H1 (cell line): ENCODE data around the gene NODAL. TPM values are rescaled to one million over a fixed set of nuclear protein-coding genes. Genes with fewer than 3 reads are reported as not detected.

Experiments
- CTCF ChIA-PET: fragments of 300-600 bp; sonication (Branson Sonifier 250); formaldehyde crosslinking; loops from one replicate; lab custom pipeline; 2021; ENCODE audit not compliant: partially characterized antibody; lab: Charles Lee
- POLR2A ChIA-PET: fragments of 300-600 bp; sonication (Branson Sonifier 250); formaldehyde crosslinking; loops from one replicate; lab custom pipeline; 2021; ENCODE audit warnings: inconsistent platforms; ENCODE audit not compliant: partially characterized antibody; lab: Charles Lee
- DNase-seq, 2 experiments: peaks; one replicate each; pipeline versions ENCODE4 v3.0.0 to v3.0.0-alpha.2; 2010 to 2022; ENCODE audit warnings: low spot score in 2 of 2, low read depth in 1 of 2, mixed read lengths in 1 of 2
- FAIRE-seq: peaks from 2 replicates; lab custom pipeline; 2011; peaks lifted over from hg19 to GRCh38; lab: Jason Lieb, UNC
- H2AFZ ChIP-seq: 2 replicates; pipeline ENCODE4 v1.8.1; 2012; ENCODE audit warnings: low read length, inconsistent platforms
- H2AK5ac ChIP-seq: 2 replicates; pipeline ENCODE4 v1.6.1; 2013; ENCODE audit warnings: low read depth, low read length
- H2BK120ac ChIP-seq: replicated peaks from 2 replicates; pipeline ENCODE3; 2013; ENCODE audit warnings: low read depth, low read length, inconsistent platforms
- H2BK12ac ChIP-seq: 2 replicates; pipeline ENCODE4 v1.6.1; 2013; ENCODE audit warnings: low read depth, low read length
- H2BK15ac ChIP-seq: 2 replicates; pipeline ENCODE4 v1.6.1; 2013; ENCODE audit warnings: low read length
- H2BK20ac ChIP-seq: 2 replicates; pipeline ENCODE4 v1.6.1; 2013; ENCODE audit warnings: low read length
- H2BK5ac ChIP-seq: 2 replicates; pipeline ENCODE4 v1.6.1; 2013; ENCODE audit warnings: low read depth, low read length
- H3K14ac ChIP-seq: 2 replicates; pipeline ENCODE4 v1.6.1; 2013; ENCODE audit warnings: inconsistent platforms; ENCODE audit not compliant: insufficient read length
- H3K18ac ChIP-seq: 2 replicates; pipeline ENCODE4 v1.6.1; 2013; ENCODE audit warnings: low read length; ENCODE audit errors: extremely low read depth
- H3K23ac ChIP-seq: 2 replicates; pipeline ENCODE4 v1.6.1; 2013; ENCODE audit warnings: inconsistent platforms; ENCODE audit not compliant: insufficient read length
- H3K23me2 ChIP-seq: 2 replicates; pipeline ENCODE4 v1.6.1; 2013; ENCODE audit warnings: low read depth, low read length
- H3K27ac ChIP-seq: 2 replicates; pipeline ENCODE4 v1.6.1; 2011; ENCODE audit warnings: low read depth, low read length, inconsistent platforms
- H3K27me3 ChIP-seq, 4 experiments: replicated peaks in 1 of 4; 1 replicate in 1 of 4; 2 replicates in 3 of 4; pipeline versions ENCODE4 v1.6.1 to v1.8.1; 2011 to 2013; ENCODE audit warnings: low read length in 3 of 4, mild to moderate bottlenecking in 3 of 4, inconsistent platforms in 2 of 4, mixed read lengths in 2 of 4, moderate library complexity in 1 of 4; ENCODE audit not compliant: control insufficient read depth in 3 of 4, insufficient read depth in 3 of 4; ENCODE audit errors: extremely low read depth in 1 of 4
- H3K36me3 ChIP-seq, 4 experiments: 2 replicates each; pipeline versions ENCODE4 v1.6.1 to v1.8.1; 2011 to 2013; ENCODE audit warnings: mild to moderate bottlenecking in 4 of 4, low read length in 3 of 4, moderate library complexity in 2 of 4, control low read depth in 1 of 4, inconsistent platforms in 1 of 4; ENCODE audit not compliant: insufficient read depth in 4 of 4, control insufficient read depth in 2 of 4
- H3K4ac ChIP-seq: replicated peaks from 2 replicates; pipeline ENCODE3; 2013; ENCODE audit warnings: low read length, low read depth, mixed read lengths, inconsistent platforms; ENCODE audit not compliant: insufficient read length
- H3K4me1 ChIP-seq, 4 experiments: replicated peaks in 1 of 4; 1 replicate in 1 of 4; 2 replicates in 3 of 4; pipeline versions ENCODE4 v1.6.1 to v1.8.1; 2011 to 2013; ENCODE audit warnings: low read length in 3 of 4, inconsistent platforms in 2 of 4, mixed read lengths in 1 of 4; ENCODE audit not compliant: insufficient read depth in 4 of 4, control insufficient read depth in 3 of 4
- H3K4me2 ChIP-seq, 2 experiments: 2 replicates each; pipeline versions ENCODE4 v1.6.1 to v1.8.1; 2011 to 2013; ENCODE audit warnings: low read depth in 2 of 2, low read length in 2 of 2, control low read depth in 1 of 2, inconsistent platforms in 1 of 2, mild to moderate bottlenecking in 1 of 2; ENCODE audit not compliant: insufficient read depth in 1 of 2
- H3K4me3 ChIP-seq, 4 experiments: fragments of 200-600, 300-600 bp in 1 of 4; sonication (generic), shearing (Covaris generic), sonication (Bioruptor Twin) in 1 of 4; 2 replicates each; pipeline versions ENCODE4 v1.5.1 to v1.8.1; 2011 to 2016; ENCODE audit warnings: low read length in 4 of 4, low read depth in 3 of 4, control low read depth in 2 of 4, inconsistent platforms in 2 of 4, mild to moderate bottlenecking in 2 of 4, mixed read lengths in 1 of 4, moderate library complexity in 1 of 4; ENCODE audit not compliant: insufficient read depth in 2 of 4; ENCODE audit errors: extremely low read depth in 1 of 4
- H3K56ac ChIP-seq: replicated peaks from 2 replicates; pipeline ENCODE3; 2013; ENCODE audit warnings: low read depth, mild to moderate bottlenecking, mixed read lengths, low read length, inconsistent platforms; ENCODE audit not compliant: insufficient read length
- H3K79me1 ChIP-seq: 2 replicates; pipeline ENCODE4 v1.6.1; 2013; ENCODE audit warnings: low read depth, low read length, control low read depth
- H3K79me2 ChIP-seq, 2 experiments: 2 replicates each; pipeline versions ENCODE4 v1.6.1 to v1.8.1; 2012 to 2013; ENCODE audit warnings: low read length in 2 of 2, mild to moderate bottlenecking in 2 of 2, inconsistent platforms in 1 of 2; ENCODE audit not compliant: insufficient read depth in 2 of 2, control insufficient read depth in 1 of 2
- H3K9ac ChIP-seq, 4 experiments: replicated peaks in 1 of 4; 1 replicate in 1 of 4; 2 replicates in 3 of 4; pipeline versions ENCODE4 v1.6.1 to v1.8.1; 2011 to 2013; ENCODE audit warnings: low read depth in 3 of 4, low read length in 3 of 4, control low read depth in 2 of 4, mild to moderate bottlenecking in 2 of 4, moderate library complexity in 2 of 4, inconsistent platforms in 1 of 4; ENCODE audit errors: extremely low read depth in 1 of 4
- H3K9me3 ChIP-seq, 2 experiments: 2 replicates each; pipeline versions ENCODE4 v1.6.1 to v1.8.1; 2012 to 2013; ENCODE audit warnings: mild to moderate bottlenecking in 2 of 2, moderate library complexity in 2 of 2, control low read depth in 1 of 2, inconsistent platforms in 1 of 2, low read depth in 1 of 2, low read length in 1 of 2, mixed read lengths in 1 of 2; ENCODE audit not compliant: insufficient read depth in 2 of 2
- H4K20me1 ChIP-seq, 2 experiments: replicated peaks in 1 of 2; 2 replicates each; pipeline versions ENCODE3 to v1.8.1; 2011 to 2013; ENCODE audit warnings: inconsistent platforms in 2 of 2, low read length in 2 of 2, mild to moderate bottlenecking in 1 of 2; ENCODE audit not compliant: insufficient read depth in 2 of 2, control insufficient read depth in 1 of 2
- H4K5ac ChIP-seq: 2 replicates; pipeline ENCODE4 v1.6.1; 2013; ENCODE audit warnings: low read length, low read depth, mixed read lengths, inconsistent platforms; ENCODE audit not compliant: insufficient read length
- H4K8ac ChIP-seq: 2 replicates; pipeline ENCODE4 v1.8.0; 2013; ENCODE audit warnings: mild to moderate bottlenecking, moderate library complexity, low read length, inconsistent platforms; ENCODE audit not compliant: insufficient read depth; ENCODE audit errors: extremely low read depth
- H4K91ac ChIP-seq: replicated peaks from 2 replicates; pipeline ENCODE3; 2013; ENCODE audit warnings: low read length, mixed read lengths, inconsistent platforms; ENCODE audit not compliant: insufficient read length
- CBX5 ChIP-seq: fragments of 300-800, 300-1000 bp; sonication (generic); IDR thresholded peaks from 2 replicates; pipeline ENCODE4 v1.7.1; 2016; ENCODE audit warnings: antibody characterized with exemption, low read length, low read depth
- SIN3A ChIP-seq, 2 experiments: IDR thresholded peaks in 1 of 2; conservative IDR thresholded peaks in 1 of 2; 2 replicates each; pipeline ENCODE4 v1.6.1; 2011 to 2012; ENCODE audit warnings: low read length in 2 of 2, improper control_type of control experiment in 1 of 2, low read depth in 1 of 2, mild to moderate bottlenecking in 1 of 2
- WGBS, 2 experiments: shearing (Covaris generic) in 1 of 2; methylation state at CpG; one replicate each; pipeline versions ENCODE4 v1.1.6 to v1.1.7; 2013 to 2015; ENCODE audit warnings: low lambda C conversion rate in 2 of 2, mixed read lengths in 2 of 2, inconsistent platforms in 1 of 2, low coverage in 1 of 2, missing lambda C conversion rate in 1 of 2; ENCODE audit not compliant: insufficient replicate concordance in 2 of 2, insufficient coverage in 1 of 2, insufficient read length in 1 of 2; ENCODE audit errors: extremely low coverage in 1 of 2, missing lambda C conversion rate in 1 of 2; 5-methylcytosine and 5-hydroxymethylcytosine counted together
- polyA plus RNA-seq, 7 experiments: library from polyadenylated mRNA; depleted of rRNA in 3 of 7; stranded (reverse) in 5 of 7; unstranded in 2 of 7; fragments of >200 nt in 5 of 7; fragments of 200-250 nt in 2 of 7; gene quantifications; 1 replicate in 5 of 7; 2 replicates in 1 of 7; 4 replicates in 1 of 7; pipeline versions ENCODE4 v1.2.1 to v1.2.3, GENCODE V29; 2011 to 2013; ENCODE audit warnings: missing spikeins in 2 of 7, mixed read lengths in 2 of 7
- total RNA-seq: library from RNA; stranded (reverse); fragmentation: NEBNext Ultra II Directional; extraction: Animal tissue kit (Norgen Biotek cat#: 25700); gene quantifications from 2 replicates; pipeline ENCODE4 v1.2.1, GENCODE V29; 2021

Gene NODAL
- total and polyA plus RNA-seq, 2 of the 8 experiments (the other 6 are each of a cell fraction or from before 2014, with no cell fraction given) = 2.0 to 7.3 TPM

DNA sequence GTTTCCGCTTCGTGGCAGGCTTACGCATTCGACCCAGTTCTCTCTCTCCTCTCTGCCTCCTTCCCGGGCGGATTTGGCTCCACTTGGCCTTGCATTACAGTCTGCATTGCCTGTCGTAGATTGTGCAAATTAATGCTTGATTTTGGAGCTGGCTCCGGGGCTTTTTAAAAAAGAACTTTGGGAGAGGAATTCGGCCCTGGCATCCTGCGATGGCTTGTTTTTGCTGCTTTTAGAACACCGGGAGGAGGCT, 36.8 kb downstream of the NODAL start:
- POLR2A ChIA-PET = interaction anchor here (0.6 to 2.3 kb wide), 10 partner anchors 12 to 89 kb away, joined by 3 to 11 read pairs (median 6); partner anchors contain the start of genes LRRC20 and NODAL
- no peak for FAIRE-seq
- no peaks in the 10 kb centered on the region; a peak in 1 of 4 replicates for H3K9me3 ChIP-seq

More for the DNA sequence above, 36.8 kb downstream of the NODAL start:
- Histone ChIP-seq H3K27ac (no peak overlapping the region), H3K18ac (no peak overlapping the region), H2BK15ac (no peak overlapping the region), H4K5ac (no peak overlapping the region), H3K79me2 (peaks cover 3 to 41% of the 10 kb centered on the region in 2 experiments; a peak in 3 of 4 replicates), H3K4ac (no peak overlapping the region), H2AK5ac (no peak overlapping the region), H3K79me1 (peaks cover 2% of the 10 kb centered on the region; the same call in 1 of the 2 replicates), H4K8ac (peak overlapping the region; percentile 92; the same call in 1 of the 2 replicates), H3K9ac (peak overlapping the region; percentile 46 to 93 (median 78)), H3K23me2 (peaks cover 11% of the 10 kb centered on the region), H3K14ac (no peak overlapping the region), H3K23ac (no peak overlapping the region), H3K27me3 (no peaks in the 10 kb centered on the region), H3K4me3 (peak overlapping the region; percentile 75 to 89 (median 81)), H4K91ac (peak overlapping the region; percentile 42), H3K4me2 (peak overlapping the region; percentile 81 to 92), H3K56ac (peak overlapping the region; percentile 53), H2BK12ac (no peak overlapping the region), H4K20me1 (peaks cover 18 to 25% of the 10 kb centered on the region in 2 experiments), H2BK120ac (no peak overlapping the region), H3K4me1 (peaks cover 0 to 7% (median 5%) of the 10 kb centered on the region in 4 experiments; a peak in 6 of 7 replicates), H2BK20ac (no peak overlapping the region), H3K36me3 (peaks cover 0 to 6% (median 0%) of the 10 kb centered on the region in 4 experiments; a peak in 1 of 8 replicates), H2BK5ac (no peak overlapping the region), H2AFZ (no peak overlapping the region)
- TF ChIP-seq SIN3A (conservative IDR thresholded peaks at IDR 0.05 in 1 of 2, IDR thresholded peaks at IDR 0.05 in 1 of 2; ENCODE audit: low read depth in 1 of 2, low read length in 2 of 2) = 0 out of 4 replicates have a peak, but pooled peaks of 1 of the 2 experiments have one; percentile 70
- no peak for TF ChIP-seq CBX5
- DNase-seq = no peak
- WGBS, 2 experiments = 3% methylated on average over 11 of the region's 11 CpGs; no CpG with 5 or more reads in 1 of the 2 experiments
- CTCF ChIA-PET = interaction anchor here (0.8 to 4.3 kb wide), 12 partner anchors 8 to 183 kb away, joined by 3 to 22 read pairs (median 5); no protein-coding TSS in a partner anchor
